ENCODE measurements around the gene SPACDR.

The SPACDR gene

DNA sequence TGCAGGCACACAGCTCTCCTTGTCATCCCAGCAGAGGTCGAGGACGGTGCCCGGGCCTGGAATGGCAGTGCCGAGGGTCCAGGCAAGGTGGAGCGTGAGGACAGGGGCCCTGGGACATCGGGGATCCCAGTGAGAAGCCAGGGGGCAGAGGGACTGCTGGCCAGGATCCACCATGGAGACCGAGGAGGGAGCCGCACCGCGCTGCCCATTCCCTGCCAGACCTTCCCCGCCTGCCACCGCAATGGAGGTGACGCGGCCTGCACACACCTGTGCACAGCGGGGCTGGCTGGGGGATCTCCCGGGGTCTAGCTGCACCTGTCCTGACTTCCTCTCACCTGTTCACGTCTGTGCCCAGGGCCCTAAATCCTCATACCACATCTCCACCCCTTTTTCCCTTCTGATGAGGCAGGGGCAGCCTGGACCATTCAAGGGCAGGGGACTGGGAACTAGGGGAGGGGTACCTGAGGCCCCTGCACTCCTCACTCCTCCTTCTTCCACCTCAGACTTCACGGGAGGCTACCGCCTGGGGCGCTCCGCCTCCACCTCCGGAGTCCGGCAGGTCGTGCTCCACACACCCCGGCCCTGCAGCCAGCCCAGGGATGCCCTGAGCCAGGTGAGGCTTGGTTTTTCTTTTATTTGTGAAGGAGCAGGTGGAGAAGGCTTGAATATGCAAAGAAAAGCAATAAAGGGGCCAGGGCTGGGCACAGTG lies 26.6 kb upstream of the SPACDR start:
- POLR2A ChIA-PET: no interaction called here
- CTCF ChIA-PET: interaction anchor here (1.0 to 1.5 kb wide), 5 partner anchors 13 to 142 kb away, joined by 3 to 4 read pairs (median 3); no protein-coding TSS in a partner anchor
- peak; percentile 9 for DNase-seq (ENCODE audit: extremely low spot score)
- TF ChIP-seq, protein P1, sequence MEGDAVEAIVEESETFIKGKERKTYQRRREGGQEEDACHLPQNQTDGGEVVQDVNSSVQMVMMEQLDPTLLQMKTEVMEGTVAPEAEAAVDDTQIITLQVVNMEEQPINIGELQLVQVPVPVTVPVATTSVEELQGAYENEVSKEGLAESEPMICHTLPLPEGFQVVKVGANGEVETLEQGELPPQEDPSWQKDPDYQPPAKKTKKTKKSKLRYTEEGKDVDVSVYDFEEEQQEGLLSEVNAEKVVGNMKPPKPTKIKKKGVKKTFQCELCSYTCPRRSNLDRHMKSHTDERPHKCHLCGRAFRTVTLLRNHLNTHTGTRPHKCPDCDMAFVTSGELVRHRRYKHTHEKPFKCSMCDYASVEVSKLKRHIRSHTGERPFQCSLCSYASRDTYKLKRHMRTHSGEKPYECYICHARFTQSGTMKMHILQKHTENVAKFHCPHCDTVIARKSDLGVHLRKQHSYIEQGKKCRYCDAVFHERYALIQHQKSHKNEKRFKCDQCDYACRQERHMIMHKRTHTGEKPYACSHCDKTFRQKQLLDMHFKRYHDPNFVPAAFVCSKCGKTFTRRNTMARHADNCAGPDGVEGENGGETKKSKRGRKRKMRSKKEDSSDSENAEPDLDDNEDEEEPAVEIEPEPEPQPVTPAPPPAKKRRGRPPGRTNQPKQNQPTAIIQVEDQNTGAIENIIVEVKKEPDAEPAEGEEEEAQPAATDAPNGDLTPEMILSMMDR (IDR thresholded peaks at IDR 0.05; ENCODE audit: control extremely low read depth, extremely low read depth, low read depth, missing control alignments): no peak

DNA sequence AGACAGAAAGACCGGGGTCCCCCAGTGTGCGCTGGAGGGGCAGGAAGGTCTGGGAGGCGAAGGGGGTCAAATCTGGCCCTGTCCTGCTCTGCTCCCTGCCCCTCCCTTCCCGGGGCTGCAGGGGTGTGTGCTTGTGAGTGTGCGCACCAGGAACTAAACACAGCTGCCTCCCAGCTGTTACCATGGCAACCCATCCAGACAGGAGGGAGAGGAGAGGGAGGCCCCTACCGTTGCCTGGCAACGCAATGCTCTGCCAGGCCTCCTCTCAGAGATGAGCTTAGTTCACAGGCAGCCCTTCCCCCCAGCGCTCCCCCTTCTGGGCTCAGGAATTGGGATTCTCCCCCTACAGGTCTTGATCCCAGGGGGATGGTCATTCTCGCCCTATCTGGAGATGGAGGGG lies 25.8 kb upstream of the SPACDR start:
- POLR2A ChIA-PET: no interaction called here

GRCh38 chr7:100489121-100489520 lies 25.1 kb upstream of the SPACDR start:
- TF ChIP-seq, protein P1 (IDR thresholded peaks at IDR 0.05; ENCODE audit: control extremely low read depth, extremely low read depth, low read depth, missing control alignments): no peak
- POLR2A ChIA-PET: no interaction called here
- DNase-seq (ENCODE audit: extremely low spot score): peak; percentile 4
- CTCF ChIA-PET: interaction anchor here (1.1 to 2.2 kb wide), 5 partner anchors 11 to 236 kb away, joined by 3 to 9 read pairs (median 3); no protein-coding TSS in a partner anchor

More for the DNA sequence above, 25.8 kb upstream of the SPACDR start:
- DNase-seq (ENCODE audit: extremely low spot score): peak; percentile 84
- CTCF ChIA-PET: interaction anchor here (0.7 to 1.5 kb wide), 8 partner anchors 12 to 235 kb away, joined by 3 to 4 read pairs (median 3); no protein-coding TSS in a partner anchor
- TF ChIP-seq, protein P1 (IDR thresholded peaks at IDR 0.05; ENCODE audit: control extremely low read depth, extremely low read depth, low read depth, missing control alignments): no peak

GRCh38 chr7:100488333-100489095 lies 24.5 kb upstream of the SPACDR start:
- ChIA-PET CTCF (interaction anchor here (1.4 to 2.2 kb wide), 2 partner anchors 71 to 81 kb away, joined by 3 to 9 read pairs; no protein-coding TSS in a partner anchor), POLR2A (no interaction called here)
- DNase-seq (ENCODE audit: extremely low spot score): peak; percentile 5
- TF ChIP-seq, protein P1 (IDR thresholded peaks at IDR 0.05; ENCODE audit: control extremely low read depth, extremely low read depth, low read depth, missing control alignments): no peak

DNA sequence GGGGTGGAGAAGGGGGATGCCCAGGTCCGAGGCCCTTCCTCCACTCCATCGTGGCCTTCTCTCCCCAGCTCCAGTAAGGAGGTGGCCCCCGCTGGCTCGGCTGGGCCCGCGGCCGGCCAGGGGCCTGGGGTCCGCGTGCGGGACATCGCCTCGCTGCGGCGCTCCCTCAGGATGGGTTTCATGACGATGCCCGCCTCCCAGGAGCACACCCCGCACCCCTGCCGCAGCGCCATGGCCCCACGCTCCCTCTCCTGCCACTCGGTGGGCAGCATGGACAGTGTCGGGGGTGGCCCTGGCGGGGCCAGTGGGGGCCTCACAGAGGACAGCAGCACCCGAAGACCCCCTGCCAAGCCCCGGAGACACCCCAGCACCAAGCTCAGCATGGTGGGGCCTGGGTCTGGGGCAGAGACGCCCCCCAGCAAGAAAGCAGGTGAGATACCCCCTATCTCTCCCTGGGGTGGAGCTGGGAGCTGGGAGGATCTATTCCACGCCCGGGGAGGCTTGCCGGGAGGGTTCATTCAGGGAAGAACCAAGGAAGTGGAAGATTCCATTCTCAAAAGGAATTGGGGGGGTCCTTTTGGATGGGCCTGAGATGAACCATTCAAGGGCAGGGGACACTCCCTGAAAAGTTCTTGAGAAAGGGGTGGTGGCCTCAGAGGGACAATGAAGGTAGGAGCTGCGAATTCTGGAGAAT lies 22.8 kb upstream of the SPACDR start:
- DNase-seq (ENCODE audit: extremely low spot score): peak; percentile 4
- ChIA-PET POLR2A (interaction anchor here (0.7 kb wide), 1 partner anchor 59 kb away, joined by 3 read pairs; the partner anchor contains the start of gene ZCWPW1), CTCF (interaction anchor here (2.2 to 2.4 kb wide), 2 partner anchors 72 to 73 kb away, joined by 9 to 10 read pairs; no protein-coding TSS in a partner anchor)
- TF ChIP-seq, protein P1 (IDR thresholded peaks at IDR 0.05; ENCODE audit: control extremely low read depth, extremely low read depth, low read depth, missing control alignments): no peak

GRCh38 chr7:100486111-100486636 lies 22.1 kb upstream of the SPACDR start:
- TF ChIP-seq, protein P1 (IDR thresholded peaks at IDR 0.05; ENCODE audit: control extremely low read depth, extremely low read depth, low read depth, missing control alignments): no peak
- POLR2A ChIA-PET: no interaction called here
- DNase-seq (ENCODE audit: extremely low spot score): peak; percentile 3
- CTCF ChIA-PET: interaction anchor here (1.1 to 2.4 kb wide), 2 partner anchors 73 to 162 kb away, joined by 3 to 10 read pairs; no protein-coding TSS in a partner anchor

Data from GM10248 (cell line).